Colonic mucosa (tissue), 4 donors: ENCODE results near the gene GARIN5A. TPM values are rescaled to one million over a fixed set of nuclear protein-coding genes. Genes with fewer than 3 reads are reported as not detected.

Experiments used
- DNase-seq: peaks from one replicate; pipeline ENCODE4 v3.0.0-alpha.2; 2020
- H3K27ac ChIP-seq: fragments of 200-600 bp; one replicate; pipeline ENCODE4 v1.8.0; 2021
- H3K27me3 ChIP-seq: fragments of 200-600 bp; one replicate; pipeline ENCODE4 v1.8.0; 2021
- H3K36me3 ChIP-seq: fragments of 200-600 bp; one replicate; pipeline ENCODE4 v1.8.0; 2021
- H3K4me1 ChIP-seq: fragments of 200-600 bp; one replicate; pipeline ENCODE4 v1.8.0; 2021; ENCODE audit warnings: mild to moderate bottlenecking
- H3K4me3 ChIP-seq: fragments of 200-600 bp; one replicate; pipeline ENCODE4 v1.8.0; 2021
- H3K9ac ChIP-seq, 2 donors: one replicate each; pipeline ENCODE4 v1.7.0; 2013; ENCODE audit warnings: control low read depth in 2 of 2, low read depth in 2 of 2, low read length in 2 of 2
- H3K9me3 ChIP-seq: fragments of 200-600 bp; one replicate; pipeline ENCODE4 v1.8.0; 2021
- intact Hi-C: fragments of 100-400 bp; cut with DNase I; formaldehyde crosslinking; loops from one replicate; pipeline ENCODE4 v1.14.1; 2022
- total RNA-seq, 2 donors: library from RNA; stranded (reverse); fragmentation: NEBNext Ultra II Directional in 1 of 2; extraction: Animal tissue kit (Norgen Biotek cat#: 25700) in 1 of 2; gene quantifications; one replicate each; pipeline ENCODE4 v1.2.1, GENCODE V29; 2021
- TF ChIP-seq, protein P1 (sequence below): fragments of 200-600 bp; IDR thresholded peaks from one replicate; pipeline ENCODE4 v1.8.0; 2022; ENCODE audit warnings: antibody characterized with exemption, mild to moderate bottlenecking
- donor health status: healthy.
- donor health status: DM: no; HTN: no; CAD: no.
- donor health status: DM: no; HTN: no; CAD: no.

Gene GARIN5A
- total RNA-seq, 2 donors from 2014 or later, result 2.1 to 4.4 TPM

DNA sequence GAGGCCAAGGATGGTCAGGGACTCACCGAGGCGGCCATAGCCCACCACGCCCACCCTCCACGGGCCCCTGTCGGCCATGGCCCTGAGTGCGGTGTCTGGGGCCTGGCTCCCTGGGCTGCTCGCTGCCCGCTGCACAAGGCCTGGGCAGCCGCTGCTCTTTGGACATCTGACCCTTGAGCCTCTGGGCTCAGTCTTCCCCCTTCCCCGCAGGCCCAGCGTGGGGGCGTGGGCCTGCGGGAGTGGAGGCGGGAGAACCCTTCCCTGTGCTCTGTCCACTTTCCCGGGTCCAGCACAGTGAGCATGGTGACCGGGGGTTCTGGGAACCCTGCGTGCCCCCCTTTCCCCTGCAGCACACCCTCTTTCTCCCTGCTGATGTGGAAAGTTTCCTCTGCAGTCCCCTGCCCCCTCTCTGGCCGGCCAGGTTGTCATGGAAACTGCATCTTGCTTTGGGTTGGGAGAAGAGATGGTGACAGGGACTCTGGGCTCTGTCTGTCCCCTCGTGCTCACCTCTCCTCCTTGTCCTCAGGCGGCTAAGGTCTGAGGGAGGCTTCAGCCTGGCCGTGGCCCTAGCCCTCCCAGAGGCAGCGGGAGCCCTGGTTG is 37.2 kb upstream of the GARIN5A start, which contains the start of gene ASPDH:
Gene ASPDH, minus strand, starts transcription at position 168 of the 600 bp plus-strand sequence. Its CDS starts 90 bp downstream, at position 78.
- H3K27ac ChIP-seq, result no peak within 1 kb of the TSS
- H3K9ac ChIP-seq, result no peak within 1 kb of the TSS
- no peak for DNase-seq
- H3K9me3 ChIP-seq, result no peaks in the 10 kb centered on the region
- peaks cover 3% of the 10 kb centered on the region for H3K27me3 ChIP-seq
- TF ChIP-seq, protein P1, sequence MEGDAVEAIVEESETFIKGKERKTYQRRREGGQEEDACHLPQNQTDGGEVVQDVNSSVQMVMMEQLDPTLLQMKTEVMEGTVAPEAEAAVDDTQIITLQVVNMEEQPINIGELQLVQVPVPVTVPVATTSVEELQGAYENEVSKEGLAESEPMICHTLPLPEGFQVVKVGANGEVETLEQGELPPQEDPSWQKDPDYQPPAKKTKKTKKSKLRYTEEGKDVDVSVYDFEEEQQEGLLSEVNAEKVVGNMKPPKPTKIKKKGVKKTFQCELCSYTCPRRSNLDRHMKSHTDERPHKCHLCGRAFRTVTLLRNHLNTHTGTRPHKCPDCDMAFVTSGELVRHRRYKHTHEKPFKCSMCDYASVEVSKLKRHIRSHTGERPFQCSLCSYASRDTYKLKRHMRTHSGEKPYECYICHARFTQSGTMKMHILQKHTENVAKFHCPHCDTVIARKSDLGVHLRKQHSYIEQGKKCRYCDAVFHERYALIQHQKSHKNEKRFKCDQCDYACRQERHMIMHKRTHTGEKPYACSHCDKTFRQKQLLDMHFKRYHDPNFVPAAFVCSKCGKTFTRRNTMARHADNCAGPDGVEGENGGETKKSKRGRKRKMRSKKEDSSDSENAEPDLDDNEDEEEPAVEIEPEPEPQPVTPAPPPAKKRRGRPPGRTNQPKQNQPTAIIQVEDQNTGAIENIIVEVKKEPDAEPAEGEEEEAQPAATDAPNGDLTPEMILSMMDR, result no peak
- no peaks in the 10 kb centered on the region for H3K36me3 ChIP-seq
- no peak within 1 kb of the TSS for H3K4me3 ChIP-seq
- intact Hi-C loops, result no loop called here
- H3K4me1 ChIP-seq, result no peaks in the 10 kb centered on the region

DNA sequence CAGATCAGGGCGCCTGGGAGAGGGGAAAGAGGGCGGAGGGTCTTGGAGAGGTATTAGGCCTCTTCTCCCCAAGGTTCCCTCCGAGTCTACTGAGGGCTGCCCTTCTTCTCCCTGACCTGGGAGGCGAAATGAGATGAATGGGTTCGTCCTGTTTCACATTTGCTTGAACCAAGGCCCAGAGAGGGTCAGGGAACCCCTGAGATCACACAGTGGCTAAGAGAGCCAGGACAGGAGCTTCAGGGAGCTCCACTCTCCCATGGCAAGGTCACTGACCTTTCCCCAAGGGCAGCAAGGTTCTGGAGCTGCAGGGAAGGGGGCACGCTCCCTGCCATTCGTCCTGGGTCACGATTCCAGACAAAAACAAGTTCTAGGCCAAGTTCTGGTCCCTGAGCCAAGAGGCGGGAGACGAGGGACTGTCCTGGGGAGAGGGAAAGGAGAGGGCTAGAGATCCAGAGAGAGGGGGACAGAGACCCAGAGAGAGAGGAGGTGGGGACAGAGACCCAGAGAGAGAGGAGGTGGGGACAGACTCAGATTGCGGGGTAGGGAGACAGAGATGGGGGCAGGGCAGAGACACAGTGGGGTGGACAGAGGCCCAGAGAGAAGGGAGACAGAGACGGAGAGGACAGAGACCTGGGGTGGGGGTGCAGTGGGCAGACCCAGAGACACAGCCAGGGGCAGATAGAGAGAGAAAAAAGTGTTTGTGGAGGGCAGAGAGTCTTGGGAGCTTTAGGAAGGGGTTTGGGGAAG is 36.5 kb upstream of the GARIN5A start:
- no peak overlapping the region for H3K4me3 ChIP-seq
- DNase-seq, result no peak

DNA sequence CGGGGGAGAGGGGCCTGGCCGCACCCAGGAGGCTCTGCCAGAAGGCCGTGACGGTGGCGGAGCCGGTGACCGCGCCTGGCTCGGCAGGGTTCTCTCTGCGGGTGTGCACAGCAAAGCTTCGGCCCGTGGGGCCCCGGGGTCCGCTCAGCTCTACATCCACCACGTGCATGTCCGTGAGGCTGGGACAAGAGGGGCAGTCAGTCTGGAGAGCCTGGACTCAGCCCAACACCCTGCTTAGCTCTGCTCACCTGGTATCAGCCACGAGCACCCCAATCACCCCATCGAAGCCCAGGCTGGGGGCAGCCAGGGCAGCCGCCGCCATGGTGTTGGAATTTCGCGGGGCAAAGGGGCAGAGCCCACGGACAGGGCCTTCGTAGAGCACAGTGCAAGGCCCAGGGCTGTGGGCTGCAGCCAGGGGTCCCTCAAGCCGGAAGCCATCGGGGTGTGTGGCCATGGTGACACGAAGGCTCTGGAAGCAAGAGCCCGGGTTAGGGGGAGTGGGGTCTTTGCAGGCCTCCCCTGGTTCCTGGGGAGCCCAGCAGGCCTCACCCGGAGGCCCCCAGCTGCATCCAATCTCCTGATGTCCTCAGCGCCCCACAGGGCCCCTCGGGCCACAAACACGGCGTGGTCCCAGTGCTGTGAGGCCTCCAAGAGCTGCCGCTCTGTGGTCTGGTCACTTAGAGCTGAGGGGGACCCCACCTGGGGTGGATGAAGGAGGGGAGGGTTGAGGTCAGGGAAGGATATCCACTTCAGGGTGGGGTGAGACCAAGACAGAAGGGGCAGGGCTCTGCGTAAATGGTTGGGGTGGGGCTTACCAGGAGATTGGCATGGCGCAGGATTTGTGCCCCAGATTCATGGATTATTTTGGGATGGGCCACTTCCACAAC is 35.7 kb upstream of the GARIN5A start:
- DNase-seq, result no peak
- Histone ChIP-seq H3K4me3 (peak overlapping the region; percentile 63), H3K27me3 (peaks cover 3% of the 10 kb centered on the region), H3K36me3 (no peaks in the 10 kb centered on the region), H3K9me3 (no peaks in the 10 kb centered on the region), H3K9ac (no peak overlapping the region), H3K4me1 (no peaks in the 10 kb centered on the region), H3K27ac (no peak overlapping the region)
- TF ChIP-seq, protein P1, result no peak
- intact Hi-C loops, result no loop called here

More for the DNA sequence above, 36.5 kb upstream of the GARIN5A start:
- no peak overlapping the region for H3K9ac ChIP-seq
- TF ChIP-seq, protein P1, result no peak
- H3K27ac ChIP-seq, result no peak overlapping the region
- H3K4me1 ChIP-seq, result no peaks in the 10 kb centered on the region
- no peaks in the 10 kb centered on the region for H3K9me3 ChIP-seq
- peaks cover 3% of the 10 kb centered on the region for H3K27me3 ChIP-seq
- intact Hi-C loops, result no loop called here
- no peaks in the 10 kb centered on the region for H3K36me3 ChIP-seq

DNA sequence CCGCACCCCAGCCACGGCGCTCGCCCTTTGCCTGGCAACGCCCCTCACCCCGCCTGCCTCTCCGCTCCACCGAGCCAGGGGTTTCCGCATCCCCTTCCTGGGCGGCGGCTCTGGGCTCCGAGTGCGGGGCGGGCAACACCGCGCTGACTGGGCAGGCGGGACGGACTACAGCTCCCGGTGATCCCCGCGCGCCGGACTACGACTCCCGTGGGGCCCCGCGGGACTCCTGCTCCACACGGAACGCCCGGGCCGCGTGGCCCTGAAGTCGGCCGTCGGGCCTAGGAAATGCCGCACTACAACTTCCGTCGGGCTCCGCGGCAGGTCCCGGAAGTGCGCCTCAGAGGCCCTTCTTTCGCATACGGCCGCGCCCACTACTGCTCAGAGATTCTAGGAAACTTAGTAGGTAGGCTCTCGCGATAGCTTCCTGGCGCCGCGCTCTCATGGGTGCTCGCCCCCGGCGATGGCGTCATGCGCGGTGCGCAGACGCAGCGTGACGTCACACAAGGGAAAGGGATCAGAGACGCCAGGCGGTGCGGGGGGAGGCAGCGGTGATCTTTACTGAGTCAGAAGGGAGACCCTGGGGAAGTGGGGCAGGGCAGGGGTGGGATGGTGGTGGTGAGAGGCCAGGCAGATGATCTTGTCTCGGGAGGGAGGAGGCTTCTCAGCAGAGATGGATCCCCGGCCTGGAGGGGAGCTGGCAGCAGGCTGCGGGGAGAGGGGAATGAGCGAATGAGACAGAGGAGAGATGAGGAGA is 34.6 kb upstream of the GARIN5A start, which contains the start of gene JOSD2:
Gene JOSD2, minus strand, starts transcription at position 123 of the 754 bp plus-strand sequence. CDS start 760 bp downstream, outside the sequence.
- TF ChIP-seq, protein P1, result no peak
- peak; percentile 97 for DNase-seq
- H3K4me3 ChIP-seq, result peak within 1 kb of the TSS; percentile 63
- intact Hi-C loops, result no loop called here
- H3K9ac ChIP-seq, result peak within 1 kb of the TSS; percentile 78 to 84
- peaks cover 3% of the 10 kb centered on the region for H3K27me3 ChIP-seq
- H3K4me1 ChIP-seq, result no peaks in the 10 kb centered on the region
- H3K9me3 ChIP-seq, result no peaks in the 10 kb centered on the region
- H3K36me3 ChIP-seq, result no peaks in the 10 kb centered on the region
- peak within 1 kb of the TSS; percentile 63 for H3K27ac ChIP-seq
